ENCODE results near the gene NECAP2. TPM values are rescaled to one million over a fixed set of nuclear protein-coding genes. Genes with fewer than 3 reads are reported as not detected.
A peak's percentile ranks its signal among the peaks of the same experiment; 100 is the strongest.

Gene NECAP2, protein sequence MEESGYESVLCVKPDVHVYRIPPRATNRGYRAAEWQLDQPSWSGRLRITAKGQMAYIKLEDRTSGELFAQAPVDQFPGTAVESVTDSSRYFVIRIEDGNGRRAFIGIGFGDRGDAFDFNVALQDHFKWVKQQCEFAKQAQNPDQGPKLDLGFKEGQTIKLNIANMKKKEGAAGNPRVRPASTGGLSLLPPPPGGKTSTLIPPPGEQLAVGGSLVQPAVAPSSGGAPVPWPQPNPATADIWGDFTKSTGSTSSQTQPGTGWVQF
- total RNA-seq: 10 to 100 TPM; 43.8 to 56.8 (median 48.6) TPM

DNA sequence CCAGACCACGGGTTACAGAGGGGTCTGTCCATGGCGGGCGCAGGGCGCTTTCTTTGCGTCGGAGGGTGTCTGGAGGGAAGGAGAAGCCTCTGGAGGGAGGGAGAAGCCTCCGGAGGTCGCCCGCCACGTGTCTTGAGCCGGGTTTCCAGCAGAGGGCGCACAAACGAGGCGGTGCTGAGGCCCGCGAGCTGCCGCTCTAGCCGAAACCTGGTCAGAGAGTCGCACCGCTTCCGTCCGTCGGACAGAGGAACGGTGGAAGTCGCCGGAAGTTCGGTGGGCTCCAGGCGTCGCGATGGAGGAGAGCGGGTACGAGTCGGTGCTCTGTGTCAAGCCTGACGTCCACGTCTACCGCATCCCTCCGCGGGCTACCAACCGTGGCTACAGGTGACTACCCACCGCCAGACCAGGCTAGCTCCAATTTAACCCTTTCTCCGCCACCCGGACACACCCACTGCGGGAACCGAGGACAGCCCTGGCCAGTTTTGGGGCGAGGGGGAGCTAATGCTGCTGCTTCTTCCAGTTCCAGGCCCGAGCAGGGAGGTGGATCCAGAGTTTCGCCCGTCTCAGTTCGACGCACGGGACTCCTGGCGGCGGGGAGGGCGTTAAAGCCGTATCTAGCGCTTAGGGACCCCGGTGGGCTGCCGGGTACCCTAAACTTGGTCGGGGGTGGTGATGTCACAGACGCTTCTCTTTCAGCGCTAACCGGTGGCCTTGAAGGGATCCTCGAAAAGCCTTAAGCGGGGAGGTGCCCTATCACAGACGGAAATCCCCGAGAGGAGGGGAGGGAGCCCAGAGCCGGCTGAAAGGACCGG lies at the start of gene NECAP2:
Gene NECAP2, plus strand, starts transcription at position 255 of the 812 bp plus-strand sequence. Its CDS starts 38 bp downstream, at position 293.
- TF ChIP-seq, protein P1, sequence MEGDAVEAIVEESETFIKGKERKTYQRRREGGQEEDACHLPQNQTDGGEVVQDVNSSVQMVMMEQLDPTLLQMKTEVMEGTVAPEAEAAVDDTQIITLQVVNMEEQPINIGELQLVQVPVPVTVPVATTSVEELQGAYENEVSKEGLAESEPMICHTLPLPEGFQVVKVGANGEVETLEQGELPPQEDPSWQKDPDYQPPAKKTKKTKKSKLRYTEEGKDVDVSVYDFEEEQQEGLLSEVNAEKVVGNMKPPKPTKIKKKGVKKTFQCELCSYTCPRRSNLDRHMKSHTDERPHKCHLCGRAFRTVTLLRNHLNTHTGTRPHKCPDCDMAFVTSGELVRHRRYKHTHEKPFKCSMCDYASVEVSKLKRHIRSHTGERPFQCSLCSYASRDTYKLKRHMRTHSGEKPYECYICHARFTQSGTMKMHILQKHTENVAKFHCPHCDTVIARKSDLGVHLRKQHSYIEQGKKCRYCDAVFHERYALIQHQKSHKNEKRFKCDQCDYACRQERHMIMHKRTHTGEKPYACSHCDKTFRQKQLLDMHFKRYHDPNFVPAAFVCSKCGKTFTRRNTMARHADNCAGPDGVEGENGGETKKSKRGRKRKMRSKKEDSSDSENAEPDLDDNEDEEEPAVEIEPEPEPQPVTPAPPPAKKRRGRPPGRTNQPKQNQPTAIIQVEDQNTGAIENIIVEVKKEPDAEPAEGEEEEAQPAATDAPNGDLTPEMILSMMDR (IDR thresholded peaks at IDR 0.05): peak; percentile 78 to 92 (median 84)
- peak in 1 of 2 donors; percentile 56 for TF ChIP-seq POLR2A (IDR thresholded peaks at IDR 0.05)
- Histone ChIP-seq H3K36me3 (peaks cover 5 to 7% of the 10 kb centered on the region in 2 donors), H3K9me3 (no peaks in the 10 kb centered on the region), H3K4me1 (peaks cover 7% of the 10 kb centered on the region in 2 donors), H3K27me3 (no peaks in the 10 kb centered on the region), H3K27ac (peak within 1 kb of the TSS in 2 of 3 donors; percentile 47 to 81), H3K4me3 (replicated peaks in 1 of 3) (peak within 1 kb of the TSS; percentile 37 to 89 (median 81))
- intact Hi-C loops (cut with DNase I): loop anchor here (10.0 kb wide), 1 partner anchor 54 kb away; no protein-coding TSS in a partner anchor
- WGBS, 2 donors: 1 to 2% methylated on average over 25 to 60 of the region's 68 CpGs
- peak; percentile 88 to 93 for DNase-seq

DNA sequence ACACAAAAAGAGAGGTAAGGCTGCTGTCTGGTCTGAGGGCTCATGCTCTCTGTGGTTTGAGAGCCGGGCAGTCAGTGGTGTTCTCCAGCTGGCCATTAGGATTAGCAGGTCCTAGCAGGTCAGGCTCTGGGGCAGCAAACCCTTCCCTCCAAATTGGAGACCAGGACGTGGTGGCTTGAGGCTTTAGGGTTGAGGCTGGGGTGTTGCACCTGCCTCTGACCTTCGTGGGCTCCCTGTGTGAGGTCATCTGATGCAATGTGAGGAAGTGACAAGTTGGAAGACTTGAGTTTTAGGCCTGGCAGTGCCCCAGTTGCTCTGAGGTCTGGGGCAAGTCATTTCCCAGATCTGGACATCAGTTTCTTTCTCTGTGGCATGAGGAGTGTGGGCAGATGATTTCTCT lies 49.1 kb upstream of the NECAP2 start:
- Histone ChIP-seq H3K4me1 (peaks cover 26 to 48% of the 10 kb centered on the region in 2 donors), H3K27ac (no peak overlapping the region), H3K27me3 (no peaks in the 10 kb centered on the region), H3K4me3 (replicated peaks in 1 of 3) (no peak overlapping the region), H3K9me3 (no peaks in the 10 kb centered on the region), H3K36me3 (peaks cover 20% of the 10 kb centered on the region in 2 donors)
- DNase-seq: no peak
- TF ChIP-seq, protein P1 (IDR thresholded peaks at IDR 0.05): no peak
- no peak for TF ChIP-seq POLR2A (IDR thresholded peaks at IDR 0.05)
- 67 to 93% methylated on average over 3 of the region's 3 CpGs for WGBS, 2 donors
- intact Hi-C loops (cut with DNase I): no loop called here

DNA sequence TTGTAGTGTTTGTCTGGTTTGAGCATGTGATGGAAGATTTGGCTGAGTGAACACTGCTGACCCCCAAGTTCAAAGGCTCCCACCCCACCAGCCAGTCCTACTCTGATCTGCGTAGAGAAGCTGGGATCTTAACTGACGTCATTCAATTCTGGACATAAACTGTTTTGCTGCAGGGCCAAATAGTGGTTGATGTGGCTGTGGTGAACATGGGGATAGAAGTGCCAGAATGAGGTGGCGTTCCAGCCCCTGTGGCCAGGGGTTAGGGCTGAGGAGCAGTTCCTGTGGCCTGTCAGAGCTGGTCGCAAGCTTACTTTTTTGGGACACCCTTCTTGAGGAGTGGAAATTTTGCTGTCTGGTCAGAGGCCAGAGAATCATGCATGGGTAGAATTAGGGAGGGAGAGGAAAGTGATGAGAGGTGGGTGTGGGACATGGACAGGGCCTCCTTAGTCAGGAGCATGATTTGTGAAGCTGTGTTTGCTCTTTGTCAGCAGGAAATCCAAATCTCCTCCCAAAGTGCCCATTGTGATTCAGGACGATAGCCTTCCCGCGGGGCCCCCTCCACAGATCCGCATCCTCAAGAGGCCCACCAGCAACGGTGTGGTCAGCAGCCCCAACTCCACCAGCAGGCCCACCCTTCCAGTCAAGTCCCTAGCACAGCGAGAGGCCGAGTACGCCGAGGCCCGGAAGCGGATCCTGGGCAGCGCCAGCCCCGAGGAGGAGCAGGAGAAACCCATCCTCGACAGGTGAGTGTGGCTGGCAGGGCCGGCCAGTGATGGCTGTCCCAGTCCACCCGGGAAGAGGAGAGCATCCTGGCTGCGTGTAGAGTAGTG lies 47.6 kb upstream of the NECAP2 start:
- Histone ChIP-seq H3K27me3 (no peaks in the 10 kb centered on the region), H3K27ac (no peak overlapping the region), H3K9me3 (no peaks in the 10 kb centered on the region), H3K36me3 (peaks cover 27 to 29% of the 10 kb centered on the region in 2 donors), H3K4me1 (peaks cover 13 to 36% of the 10 kb centered on the region in 2 donors), H3K4me3 (replicated peaks in 1 of 3) (no peak overlapping the region)
- TF ChIP-seq, protein P1 (IDR thresholded peaks at IDR 0.05): no peak
- no peak for TF ChIP-seq POLR2A (IDR thresholded peaks at IDR 0.05)
- 58 to 80% methylated on average over 9 to 20 of the region's 21 CpGs for WGBS, 2 donors
- intact Hi-C loops (cut with DNase I): no loop called here
- no peak for DNase-seq

DNA sequence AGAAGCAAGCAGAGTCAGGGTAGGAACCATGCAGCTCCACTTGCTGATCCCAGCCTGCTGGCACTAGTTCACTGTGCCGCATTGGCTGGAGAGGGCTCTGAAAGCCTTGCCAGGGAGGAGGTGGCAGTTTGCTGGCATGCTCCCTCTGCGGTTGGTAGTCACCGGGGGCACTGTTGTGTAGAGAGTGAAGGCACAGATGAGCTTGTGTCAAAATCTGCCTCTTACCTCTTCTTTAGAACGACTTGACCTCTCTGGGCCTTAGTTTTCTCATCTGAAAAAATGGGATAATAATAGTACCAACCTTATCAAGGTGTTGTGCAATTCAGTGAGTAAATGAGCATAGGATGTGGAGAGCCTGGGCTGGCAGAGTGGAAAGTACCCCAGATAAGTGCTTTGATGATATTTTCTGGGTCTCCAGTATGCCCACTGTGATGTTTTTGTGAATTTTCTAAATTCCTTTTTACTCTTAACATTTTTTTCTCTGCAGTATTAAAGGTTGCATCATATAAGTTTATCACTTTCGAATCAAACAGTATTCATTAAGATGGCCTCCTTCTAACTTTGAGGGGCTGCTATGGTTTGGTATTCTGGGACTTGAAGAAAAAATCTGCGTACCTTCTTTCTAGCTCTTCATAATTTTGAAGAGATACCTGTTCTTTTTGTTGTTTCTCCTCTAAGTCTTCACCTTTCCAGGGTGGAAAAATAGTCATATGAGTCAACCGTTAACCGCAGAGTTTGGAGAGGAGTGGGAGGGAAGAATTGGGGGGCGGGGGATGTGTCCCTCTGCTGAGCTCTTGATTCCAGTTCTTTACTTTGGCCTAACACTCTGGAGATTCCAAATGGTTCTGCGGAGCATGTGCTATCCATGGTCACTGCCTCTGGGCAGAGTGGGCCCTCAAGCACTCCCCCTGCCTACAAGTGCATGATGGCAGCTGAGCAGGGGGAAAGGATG lies 46.7 kb upstream of the NECAP2 start:
- H3K27me3 ChIP-seq: no peaks in the 10 kb centered on the region
- H3K36me3 ChIP-seq: peaks cover 27 to 29% of the 10 kb centered on the region in 2 donors
- WGBS, 2 donors: 83 to 88% methylated on average over 9 of the region's 10 CpGs
- H3K4me3 ChIP-seq (replicated peaks in 1 of 3): no peak overlapping the region
- H3K4me1 ChIP-seq: peaks cover 9 to 35% of the 10 kb centered on the region in 2 donors
- intact Hi-C loops (cut with DNase I): no loop called here
- no peaks in the 10 kb centered on the region for H3K9me3 ChIP-seq
- TF ChIP-seq, protein P1 (IDR thresholded peaks at IDR 0.05): no peak
- no peak for TF ChIP-seq POLR2A (IDR thresholded peaks at IDR 0.05)
- no peak overlapping the region for H3K27ac ChIP-seq
- DNase-seq: peak in 1 of 2 donors; percentile 56

Data from thyroid gland (tissue), 4 donors.